Renal cortex interstitium (tissue), 3 donors: ENCODE data around the gene SUGT1. TPM values are rescaled to one million over a fixed set of nuclear protein-coding genes. Genes with fewer than 3 reads are reported as not detected.

ENCODE experiments used
- polyA plus RNA-seq, 3 donors: library from polyadenylated mRNA; unstranded; fragments of 120-200 nt; gene quantifications; one replicate each; pipeline ENCODE4 v1.2.1, GENCODE V29; 2013; ENCODE audit not compliant: insufficient read length in 3 of 3

The SUGT1 gene
- polyA plus RNA-seq, 3 donors = 53.7 to 65.0 (median 57.1) TPM

Other genes with a start within 250 kb of the SUGT1 start
- gene THSD1, start 246.7 kb upstream of the SUGT1 start, polyA plus RNA-seq = 1 to 10 TPM; 6.5 to 7.3 (median 7.1) TPM
- 10 to 100 TPM; 43.3 to 65.3 (median 55.8) TPM for gene VPS36, start 202.2 kb upstream of the SUGT1 start, polyA plus RNA-seq
- 10 to 100 TPM; 48.3 to 63.3 (median 57.9) TPM for gene CKAP2, start 197.4 kb upstream of the SUGT1 start, polyA plus RNA-seq
- 10 to 100 TPM; 22.9 to 25.5 (median 24.2) TPM for gene HNRNPA1L2, start 10.4 kb upstream of the SUGT1 start, polyA plus RNA-seq
- gene CNMD, start 87.0 kb downstream of the SUGT1 start, polyA plus RNA-seq = 1 to 10 TPM in 2 of 3 donors, under 1 TPM in 1; 0.91 to 1.5 (median 1.1) TPM
- under 1 TPM in 1 of 3 donors, not detected in 2; 0.04 TPM for gene PCDH8, start 195.8 kb downstream of the SUGT1 start, polyA plus RNA-seq